Neutrophil (primary cell): Measurements from ENCODE around the gene ASPHD2.

Experiments
- H3K27ac ChIP-seq: fragments of 200-600 bp; sonication (generic); 2 replicates; pipeline ENCODE4 v1.5.1; 2016; ENCODE audit warnings: mild to moderate bottlenecking, moderate library complexity
- H3K27me3 ChIP-seq: fragments of 200-600 bp; sonication (generic); 2 replicates; pipeline ENCODE4 v1.6.0; 2016; ENCODE audit warnings: mild to moderate bottlenecking
- H3K36me3 ChIP-seq: fragments of 200-600 bp; sonication (generic); 2 replicates; pipeline ENCODE4 v1.5.1; 2017
- H3K4me1 ChIP-seq, 2 experiments: fragments of 200-600 bp in 1 of 2; sonication (generic) in 1 of 2; 1 replicate in 1 of 2; 2 replicates in 1 of 2; pipeline versions ENCODE4 v1.5.1 to v1.6.1; 2013 to 2016; ENCODE audit warnings: low read depth in 1 of 2, low read length in 1 of 2, mild to moderate bottlenecking in 1 of 2, moderate library complexity in 1 of 2; ENCODE audit not compliant: control insufficient read depth in 1 of 2, insufficient read depth in 1 of 2
- H3K4me3 ChIP-seq, 2 experiments: fragments of 200-600 bp in 1 of 2; sonication (generic) in 1 of 2; 1 replicate in 1 of 2; 2 replicates in 1 of 2; pipeline ENCODE4 v1.5.1; 2013 to 2016; ENCODE audit warnings: low read depth in 1 of 2, low read length in 1 of 2, mild to moderate bottlenecking in 1 of 2, moderate library complexity in 1 of 2
- H3K9me3 ChIP-seq: fragments of 200-600 bp; sonication (generic); 2 replicates; pipeline ENCODE4 v1.5.1; 2016
- CTCF ChIP-seq: fragments of 200-600 bp; sonication (generic); IDR thresholded peaks from 2 replicates; pipeline ENCODE4 v1.5.1; 2016; ENCODE audit warnings: antibody characterized with exemption

The ASPHD2 gene

DNA sequence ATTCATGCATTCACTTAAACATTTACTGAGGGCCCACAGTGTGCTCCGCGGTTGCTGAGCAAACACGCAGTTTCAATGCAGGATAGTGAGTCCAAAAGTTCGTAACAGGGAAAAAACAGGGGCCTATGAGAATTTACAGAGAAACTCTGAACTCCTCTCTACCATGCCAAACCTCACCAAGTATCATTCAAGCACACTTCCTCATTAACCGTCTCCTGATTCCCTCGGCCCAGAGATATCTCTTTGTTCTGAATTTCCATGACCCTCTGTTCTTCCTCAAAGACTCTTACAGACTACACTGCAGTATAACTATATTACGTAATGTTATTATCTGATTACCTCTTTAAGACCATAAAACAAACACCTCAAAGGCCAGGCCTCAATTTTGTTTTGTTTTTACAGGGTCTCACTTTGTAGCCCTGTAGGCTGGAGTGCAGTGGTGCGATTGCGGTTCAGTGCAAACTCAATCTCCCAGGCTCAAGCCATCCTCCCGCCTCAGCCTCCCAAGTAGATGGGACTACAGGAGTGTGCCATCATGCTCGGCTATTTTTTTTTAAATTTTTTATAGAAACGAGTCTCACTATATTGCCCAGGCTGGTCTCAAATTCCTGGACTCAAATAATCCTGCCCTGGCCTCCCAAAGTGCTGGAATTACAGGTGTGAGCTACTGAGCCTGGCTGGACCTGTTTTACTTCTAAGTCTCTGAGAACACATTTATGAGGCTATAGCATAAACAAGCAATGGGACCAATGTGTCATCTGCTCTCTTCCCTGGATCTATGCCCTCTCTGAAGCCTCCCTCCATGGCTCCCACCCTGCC, 50.9 kb downstream of the ASPHD2 start:
- no peak for TF ChIP-seq CTCF
- H3K4me3 ChIP-seq: peak overlapping the region in 1 of 2 experiments; percentile 37
- no peaks in the 10 kb centered on the region for H3K9me3 ChIP-seq
- peak overlapping the region; percentile 50 for H3K27ac ChIP-seq
- no peaks in the 10 kb centered on the region for H3K27me3 ChIP-seq
- peaks cover 80 to 81% of the 10 kb centered on the region in 2 experiments for H3K4me1 ChIP-seq
- no peaks in the 10 kb centered on the region for H3K36me3 ChIP-seq

GRCh38 chr22:26480611-26480932, 51.5 kb downstream of the ASPHD2 start:
- no peak for TF ChIP-seq CTCF
- Histone ChIP-seq H3K9me3 (no peaks in the 10 kb centered on the region), H3K27ac (no peak overlapping the region), H3K36me3 (no peaks in the 10 kb centered on the region), H3K27me3 (no peaks in the 10 kb centered on the region), H3K4me3 (no peak overlapping the region), H3K4me1 (peaks cover 74 to 75% of the 10 kb centered on the region in 2 experiments)

GRCh38 chr22:26481112-26481693, 52.1 kb downstream of the ASPHD2 start:
- H3K4me1 ChIP-seq: peaks cover 69% of the 10 kb centered on the region in 2 experiments
- no peaks in the 10 kb centered on the region for H3K36me3 ChIP-seq
- no peak for TF ChIP-seq CTCF
- no peak overlapping the region for H3K4me3 ChIP-seq
- no peaks in the 10 kb centered on the region for H3K9me3 ChIP-seq
- H3K27me3 ChIP-seq: no peaks in the 10 kb centered on the region
- no peak overlapping the region for H3K27ac ChIP-seq

GRCh38 chr22:26481694-26482093, 52.6 kb downstream of the ASPHD2 start:
- no peak overlapping the region for H3K4me3 ChIP-seq
- no peaks in the 10 kb centered on the region for H3K36me3 ChIP-seq
- H3K4me1 ChIP-seq: peaks cover 64% of the 10 kb centered on the region in 2 experiments
- H3K27ac ChIP-seq: no peak overlapping the region
- no peak for TF ChIP-seq CTCF
- H3K27me3 ChIP-seq: no peaks in the 10 kb centered on the region
- no peaks in the 10 kb centered on the region for H3K9me3 ChIP-seq

DNA sequence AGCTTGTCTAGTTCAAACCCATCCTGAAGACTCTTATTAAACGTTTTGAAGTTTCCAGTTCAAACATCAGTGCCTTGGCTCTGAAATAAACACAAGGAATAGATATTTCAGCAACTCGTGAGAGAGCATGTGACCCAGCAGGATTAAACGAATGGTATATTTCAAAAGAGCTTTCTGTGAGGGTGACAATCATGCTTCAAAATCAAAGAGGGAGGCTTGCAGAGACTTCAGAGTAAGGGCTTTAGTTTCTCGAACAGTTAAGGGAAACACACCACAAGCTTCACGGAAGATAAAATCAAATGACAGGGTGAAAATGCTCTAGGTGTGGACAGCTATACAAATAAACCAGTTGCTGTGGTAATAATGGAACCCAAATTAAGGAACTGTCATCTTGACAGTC, 53.1 kb downstream of the ASPHD2 start:
- Histone ChIP-seq H3K9me3 (no peaks in the 10 kb centered on the region), H3K4me3 (no peak overlapping the region), H3K27me3 (no peaks in the 10 kb centered on the region), H3K4me1 (peaks cover 59% of the 10 kb centered on the region in 2 experiments), H3K36me3 (peaks cover under 1% of the 10 kb centered on the region), H3K27ac (peak overlapping the region; percentile 86)
- TF ChIP-seq CTCF: no peak
